ENCODE data around the gene SPEM3.

SPEM3 gene

DNA sequence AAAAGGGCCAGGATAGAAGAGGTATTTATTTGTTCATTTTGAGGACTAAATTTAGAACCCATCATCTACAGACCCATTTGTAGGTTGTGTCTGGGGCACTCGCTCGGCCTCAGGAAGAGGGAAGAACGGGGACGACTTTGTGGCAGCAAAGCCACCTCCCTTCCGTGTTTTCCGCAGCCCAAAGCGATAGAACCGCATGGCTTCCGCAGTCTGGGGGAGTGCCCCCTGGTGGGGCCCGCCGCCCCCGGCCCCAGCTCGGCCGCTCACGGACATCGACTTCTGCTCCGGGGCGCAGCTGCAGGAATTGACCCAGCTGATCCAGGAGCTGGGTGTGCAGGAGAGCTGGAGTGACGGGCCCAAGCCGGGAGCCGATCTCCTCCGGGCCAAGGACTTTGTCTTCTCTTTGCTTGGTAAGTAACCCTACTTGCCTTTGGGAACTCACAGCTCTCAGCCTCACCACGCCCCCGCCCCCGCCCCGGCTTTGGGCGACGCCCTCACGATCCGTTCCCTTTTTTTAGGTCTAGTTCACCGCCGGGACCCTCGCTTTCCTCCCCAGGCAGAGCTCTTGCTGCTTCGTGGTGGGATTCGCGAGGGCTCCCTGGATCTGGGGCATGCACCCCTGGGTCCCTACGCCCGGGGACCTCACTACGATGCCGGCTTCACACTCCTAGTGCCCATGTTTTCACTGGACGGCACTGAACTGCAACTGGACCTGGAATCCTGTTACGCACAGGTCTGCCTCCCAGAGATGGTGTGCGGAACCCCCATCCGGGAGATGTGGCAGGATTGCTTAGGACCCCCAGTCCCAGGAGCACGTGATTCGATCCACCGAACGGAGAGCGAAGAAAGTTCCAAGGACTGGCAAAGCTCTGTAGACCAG is 7.3 kb downstream of the SPEM3 start:
- DNase-seq (ENCODE audit: low read depth): no peak
- H3K4me3 ChIP-seq (ENCODE audit: low read depth, low read length): peak overlapping the region; percentile 39
- in situ Hi-C loops (cut with HindIII; ENCODE audit: low sequenced_read_pairs): no loop called here
- TF ChIP-seq, protein P1, sequence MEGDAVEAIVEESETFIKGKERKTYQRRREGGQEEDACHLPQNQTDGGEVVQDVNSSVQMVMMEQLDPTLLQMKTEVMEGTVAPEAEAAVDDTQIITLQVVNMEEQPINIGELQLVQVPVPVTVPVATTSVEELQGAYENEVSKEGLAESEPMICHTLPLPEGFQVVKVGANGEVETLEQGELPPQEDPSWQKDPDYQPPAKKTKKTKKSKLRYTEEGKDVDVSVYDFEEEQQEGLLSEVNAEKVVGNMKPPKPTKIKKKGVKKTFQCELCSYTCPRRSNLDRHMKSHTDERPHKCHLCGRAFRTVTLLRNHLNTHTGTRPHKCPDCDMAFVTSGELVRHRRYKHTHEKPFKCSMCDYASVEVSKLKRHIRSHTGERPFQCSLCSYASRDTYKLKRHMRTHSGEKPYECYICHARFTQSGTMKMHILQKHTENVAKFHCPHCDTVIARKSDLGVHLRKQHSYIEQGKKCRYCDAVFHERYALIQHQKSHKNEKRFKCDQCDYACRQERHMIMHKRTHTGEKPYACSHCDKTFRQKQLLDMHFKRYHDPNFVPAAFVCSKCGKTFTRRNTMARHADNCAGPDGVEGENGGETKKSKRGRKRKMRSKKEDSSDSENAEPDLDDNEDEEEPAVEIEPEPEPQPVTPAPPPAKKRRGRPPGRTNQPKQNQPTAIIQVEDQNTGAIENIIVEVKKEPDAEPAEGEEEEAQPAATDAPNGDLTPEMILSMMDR (IDR thresholded peaks at IDR 0.05; ENCODE audit: low read depth, low read length, missing control alignments): no peak

DNA sequence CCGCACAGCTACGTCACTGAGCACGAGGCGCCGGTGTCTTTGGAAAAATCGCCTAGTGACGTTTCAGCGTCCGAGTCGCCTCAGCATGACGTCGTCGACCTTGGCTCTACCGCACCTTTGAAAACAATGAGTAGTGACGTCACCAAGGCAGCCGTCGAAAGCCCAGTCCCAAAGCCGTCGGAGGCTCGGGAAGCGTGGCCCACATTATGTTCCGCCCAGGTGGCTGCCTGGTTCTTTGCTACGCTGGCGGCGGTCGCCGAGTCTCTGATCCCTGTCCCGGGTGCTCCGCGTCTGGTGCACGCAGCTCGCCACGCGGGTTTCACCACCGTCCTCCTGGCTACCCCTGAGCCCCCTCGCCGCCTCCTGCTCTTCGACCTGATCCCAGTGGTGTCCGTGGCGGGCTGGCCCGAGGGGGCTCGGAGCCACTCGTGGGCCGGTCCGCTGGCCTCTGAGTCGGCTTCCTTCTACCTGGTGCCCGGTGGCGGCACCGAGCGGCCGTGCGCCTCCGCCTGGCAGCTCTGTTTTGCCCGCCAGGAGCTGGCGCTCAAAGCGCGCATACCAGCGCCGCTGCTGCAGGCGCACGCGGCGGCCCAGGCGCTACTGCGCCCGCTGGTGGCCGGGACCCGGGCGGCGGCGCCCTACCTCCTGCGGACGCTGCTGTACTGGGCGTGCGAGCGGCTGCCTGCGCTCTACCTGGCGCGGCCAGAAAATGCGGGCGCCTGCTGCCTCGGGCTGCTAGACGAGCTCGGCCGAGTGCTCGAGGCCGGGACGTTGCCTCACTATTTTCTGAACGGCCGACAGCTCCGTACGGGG is 8.1 kb downstream of the SPEM3 start:
- TF ChIP-seq, protein P1 (IDR thresholded peaks at IDR 0.05; ENCODE audit: low read depth, low read length, missing control alignments): peak; percentile 66
- peak overlapping the region; percentile 19 for H3K4me3 ChIP-seq (ENCODE audit: low read depth, low read length)
- in situ Hi-C loops (cut with HindIII; ENCODE audit: low sequenced_read_pairs): no loop called here
- DNase-seq (ENCODE audit: low read depth): peak; percentile 23

DNA sequence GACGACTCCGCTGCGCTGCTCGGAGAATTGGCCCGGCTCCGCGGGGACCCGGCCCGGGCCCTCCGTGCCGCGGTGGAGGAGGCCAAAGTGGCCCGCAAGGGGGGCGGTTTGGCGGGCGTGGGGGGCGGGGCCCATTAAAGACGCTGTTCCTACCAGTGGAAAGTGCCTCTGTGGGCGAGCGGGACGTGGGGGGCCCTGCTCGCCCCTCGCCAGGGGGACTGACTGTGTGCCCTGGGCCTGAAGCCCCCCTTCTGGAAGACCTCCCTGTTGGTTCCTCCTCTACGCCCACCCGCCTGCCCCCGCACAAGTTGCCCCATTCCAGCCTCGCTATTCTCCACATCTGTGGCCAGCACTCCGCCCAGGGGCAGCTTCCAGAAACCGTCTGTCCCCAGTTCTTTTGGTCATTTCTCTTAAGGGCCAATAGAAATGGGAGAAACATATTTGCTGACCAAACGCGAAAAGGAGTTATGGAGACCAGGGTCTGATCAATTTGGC is 8.8 kb downstream of the SPEM3 start:
- H3K4me3 ChIP-seq (ENCODE audit: low read depth, low read length): peak overlapping the region; percentile 19
- no peak for DNase-seq (ENCODE audit: low read depth)
- in situ Hi-C loops (cut with HindIII; ENCODE audit: low sequenced_read_pairs): no loop called here
- TF ChIP-seq, protein P1 (IDR thresholded peaks at IDR 0.05; ENCODE audit: low read depth, low read length, missing control alignments): no peak

DNA sequence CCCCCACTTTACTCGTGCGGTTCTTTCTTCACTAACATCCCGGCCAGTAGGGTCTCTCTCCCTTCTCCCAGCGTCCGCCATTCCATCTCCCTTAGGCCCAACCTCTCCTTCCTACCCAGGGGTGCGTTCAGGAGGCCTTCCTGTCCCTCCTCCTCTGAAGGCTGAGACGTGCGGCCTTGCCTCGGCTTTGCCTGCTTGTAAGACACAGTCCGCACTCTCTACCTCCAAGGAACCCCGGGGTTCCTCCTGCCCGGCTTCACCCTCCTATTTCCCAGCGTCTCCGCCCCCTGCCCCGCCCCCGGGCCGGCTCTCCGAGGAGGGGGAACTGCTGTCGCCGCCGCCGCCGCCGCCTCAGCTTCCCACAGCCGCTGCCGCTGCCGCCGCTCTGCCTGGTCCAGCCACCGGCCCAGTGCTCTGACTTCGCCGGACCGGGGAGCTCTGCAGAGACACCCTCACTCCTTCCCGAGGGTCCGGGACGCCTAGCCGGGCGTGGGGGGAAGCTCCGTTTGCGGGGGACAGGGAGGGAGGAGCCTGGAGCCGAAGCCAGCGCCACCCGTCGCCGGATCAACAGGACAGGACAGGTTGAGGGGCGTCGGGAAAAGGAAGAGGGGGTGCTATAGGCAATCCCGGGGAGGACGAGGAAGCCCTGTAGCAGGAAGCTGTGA is 9.4 kb downstream of the SPEM3 start:
- DNase-seq (ENCODE audit: low read depth): no peak
- peak overlapping the region; percentile 22 for H3K4me3 ChIP-seq (ENCODE audit: low read depth, low read length)
- TF ChIP-seq, protein P1 (IDR thresholded peaks at IDR 0.05; ENCODE audit: low read depth, low read length, missing control alignments): no peak
- in situ Hi-C loops (cut with HindIII; ENCODE audit: low sequenced_read_pairs): no loop called here

DNA sequence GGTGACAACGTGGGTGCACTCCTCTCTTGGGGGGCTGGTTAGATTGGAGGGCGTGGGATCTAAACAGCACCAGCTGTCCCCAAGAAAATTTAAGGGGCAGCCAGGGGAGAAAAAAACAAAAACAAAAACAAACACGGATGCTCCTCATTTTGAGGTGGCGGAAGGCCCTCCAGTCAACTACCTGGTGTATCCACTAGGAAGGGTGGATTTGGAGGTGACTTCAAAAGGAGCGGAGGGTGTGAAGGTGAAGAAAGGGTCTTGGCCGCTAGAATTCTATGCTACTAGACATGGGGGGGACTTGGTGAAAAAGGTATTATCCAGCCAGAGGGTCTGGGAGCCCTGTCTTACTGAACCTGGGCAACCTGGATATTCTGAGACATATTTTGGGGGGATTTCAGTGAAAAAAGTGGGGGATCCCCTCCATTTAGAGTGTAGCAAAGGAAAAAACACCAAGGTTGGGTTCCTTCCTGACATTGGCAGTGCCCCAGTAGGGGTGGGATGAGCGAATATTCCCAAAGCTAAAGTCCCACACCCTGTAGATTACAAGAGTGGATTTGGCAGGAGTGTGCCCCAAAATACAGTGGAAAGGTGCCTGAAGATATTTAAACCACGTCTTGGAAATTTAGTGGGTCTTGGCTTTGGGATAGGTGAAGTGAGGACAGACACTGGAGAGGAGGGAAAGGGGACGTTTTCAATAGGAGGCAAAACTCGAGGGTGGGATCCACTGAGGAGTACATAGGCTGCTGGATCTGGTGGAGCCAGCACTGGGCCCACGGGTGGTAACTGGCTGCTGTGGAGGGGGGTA is 10.2 kb downstream of the SPEM3 start:
- TF ChIP-seq, protein P1 (IDR thresholded peaks at IDR 0.05; ENCODE audit: low read depth, low read length, missing control alignments): no peak
- no peak overlapping the region for H3K4me3 ChIP-seq (ENCODE audit: low read depth, low read length)
- in situ Hi-C loops (cut with HindIII; ENCODE audit: low sequenced_read_pairs): no loop called here
- no peak for DNase-seq (ENCODE audit: low read depth)

Measured in astrocyte of the cerebellum (primary cell).